HepG2 (cell line): Measurements from ENCODE around the gene CIB2. TPM values are rescaled to one million over a fixed set of nuclear protein-coding genes. Genes with fewer than 3 reads are reported as not detected.

ENCODE experiments used
- ATAC-seq: fragments of 200-7000 bp; cut with Tn5 transposase; 3 replicates; pipeline ENCODE4 v1.9.1; 2020; ENCODE audit warnings: mild to moderate bottlenecking, moderate library complexity
- BruUV-seq: library from RNA; stranded (reverse); fragments of 400-500 nt; replicated peaks from 2 replicates; lab custom pipeline; 2021; lab: Mats Ljungman, UMichigan
- CTCF ChIA-PET: fragments of 300-600 bp; formaldehyde crosslinking; extraction: SDS; loops from one replicate; lab custom pipeline; 2021; ENCODE audit warnings: low total read pairs, inconsistent platforms, low intra/inter-chr PET ratio; lab: Yijun Ruan, JAX
- POLR2A ChIA-PET: fragments of 350-600 bp; sonication (Branson Sonifier 250); formaldehyde crosslinking; loops from one replicate; lab custom pipeline; 2020; ENCODE audit warnings: antibody characterized with exemption, inconsistent platforms; lab: Yijun Ruan, JAX
- DNase-seq: peaks from one replicate; pipeline ENCODE4 v3.0.0-alpha.2; 2015; ENCODE audit warnings: low spot score
- FAIRE-seq: peaks from 3 replicates; lab custom pipeline; 2011; peaks lifted over from hg19 to GRCh38; lab: Jason Lieb, UNC
- H2AFZ ChIP-seq: one replicate; pipeline ENCODE4 v1.6.1; 2011; ENCODE audit warnings: low read length, inconsistent platforms
- H3K27ac ChIP-seq: fragments of 300-600 bp; 3 replicates; pipeline ENCODE4 v1.8.0; 2011; ENCODE audit warnings: mixed run types, mild to moderate bottlenecking, mixed read lengths, low read length, inconsistent platforms; ENCODE audit not compliant: insufficient read depth; ENCODE audit errors: extremely low read length
- H3K27me3 ChIP-seq, 2 experiments: fragments of 200-600 bp in 1 of 2; 2 replicates in 1 of 2; 3 replicates in 1 of 2; pipeline versions ENCODE4 v1.6.0 to v1.8.0; 2011; ENCODE audit warnings: low read length in 2 of 2, mild to moderate bottlenecking in 2 of 2, moderate library complexity in 2 of 2, inconsistent platforms in 1 of 2; ENCODE audit not compliant: insufficient read depth in 2 of 2, control insufficient read depth in 1 of 2
- H3K36me3 ChIP-seq, 2 experiments: fragments of 200-600 bp in 1 of 2; replicated peaks in 1 of 2; 2 replicates in 1 of 2; 3 replicates in 1 of 2; pipeline versions ENCODE4 v1.5.1 to v1.8.0; 2011; ENCODE audit warnings: low read length in 2 of 2, inconsistent platforms in 1 of 2; ENCODE audit not compliant: insufficient read depth in 2 of 2, control insufficient read depth in 1 of 2
- H3K4me1 ChIP-seq: 2 replicates; pipeline ENCODE4 v1.5.1; 2012; ENCODE audit warnings: low read length, inconsistent platforms; ENCODE audit not compliant: insufficient read depth
- H3K4me2 ChIP-seq: 2 replicates; pipeline ENCODE4 v1.6.0; 2011; ENCODE audit warnings: low read depth, low read length, inconsistent platforms
- H3K4me3 ChIP-seq, 3 experiments: fragments of 200-600 bp in 1 of 3; sonication (generic), shearing (Covaris generic) in 1 of 3; replicated peaks in 1 of 3; 2 replicates each; pipeline ENCODE4 v1.5.1; 2011 to 2016; ENCODE audit warnings: low read length in 3 of 3, inconsistent platforms in 2 of 3, low read depth in 2 of 3, mild to moderate bottlenecking in 2 of 3, control low read depth in 1 of 3, mixed read lengths in 1 of 3; ENCODE audit not compliant: insufficient read depth in 1 of 3
- H3K79me2 ChIP-seq: one replicate; pipeline ENCODE4 v1.6.1; 2011; ENCODE audit warnings: low read length, inconsistent platforms; ENCODE audit not compliant: insufficient read depth
- H3K9ac ChIP-seq: 2 replicates; pipeline ENCODE4 v1.6.0; 2011; ENCODE audit warnings: mild to moderate bottlenecking, low read depth, low read length, inconsistent platforms; ENCODE audit not compliant: insufficient read depth
- H3K9me3 ChIP-seq: 2 replicates; pipeline ENCODE4 v1.5.1; 2012; ENCODE audit warnings: mild to moderate bottlenecking, low read length
- H4K20me1 ChIP-seq: 2 replicates; pipeline ENCODE4 v1.6.0; 2011; ENCODE audit warnings: inconsistent platforms, mild to moderate bottlenecking, low read length, moderate library complexity; ENCODE audit not compliant: insufficient read depth
- FOSL1 ChIP-seq: sonication (generic); formaldehyde crosslinking; IDR thresholded peaks from 2 replicates; pipeline ENCODE4 v1.9.0; 2021; ENCODE audit warnings: missing genetic modification reagents, borderline replicate concordance
- STAT6 ChIP-seq: sonication (generic); formaldehyde crosslinking; IDR thresholded peaks from 2 replicates; pipeline ENCODE4 v1.4.0; 2020; ENCODE audit warnings: missing genetic modification reagents, mild to moderate bottlenecking, borderline replicate concordance
- TFAP4 ChIP-seq: sonication (generic); IDR thresholded peaks from 2 replicates; pipeline ENCODE4 v1.6.1; 2016; ENCODE audit warnings: low read depth, borderline replicate concordance
- ZBTB8A ChIP-seq: sonication (generic); formaldehyde crosslinking; IDR thresholded peaks from 2 replicates; pipeline ENCODE4 v1.4.0; 2020; ENCODE audit warnings: mild to moderate bottlenecking, low read depth, missing genetic modification reagents, borderline replicate concordance
- ZNF33B ChIP-seq: sonication (generic); formaldehyde crosslinking; IDR thresholded peaks from 2 replicates; pipeline ENCODE4 v1.5.1; 2020; ENCODE audit warnings: mild to moderate bottlenecking, missing genetic modification reagents
- WGBS: methylation state at CpG from one replicate; pipeline ENCODE4 v1.1.6; 2017; ENCODE audit warnings: low lambda C conversion rate; 5-methylcytosine and 5-hydroxymethylcytosine counted together
- in situ Hi-C: cut with HindIII; loops from 2 replicates; pipeline ENCODE4 v1.10.0; 2017; ENCODE audit warnings: low pct_unique_long_range_greater_than_20kb; ENCODE audit not compliant: extremely low pct_ligation_motif_present
- intact Hi-C: fragments of 100-400 bp; cut with micrococcal nuclease; formaldehyde crosslinking; loops from one replicate; pipeline ENCODE4 v1.10.0; 2022; ENCODE audit not compliant: unreplicated experiment
- polyA plus RNA-seq, 8 experiments: library from polyadenylated mRNA; depleted of rRNA in 3 of 8; stranded (reverse) in 7 of 8; unstranded in 1 of 8; fragments of >200 nt; fragmentation: Illumina TruSeq in 4 of 8; extraction: Trizol in 4 of 8; gene quantifications; 2 replicates each; pipeline versions ENCODE4 v1.2.1 to v1.2.3, GENCODE V29; 2011 to 2016; ENCODE audit warnings: low read depth in 4 of 8, missing spikeins in 1 of 8, mixed read lengths in 1 of 8; ENCODE audit not compliant: insufficient read depth in 1 of 8
- total RNA-seq, 5 experiments: library from RNA; depleted of rRNA; stranded (reverse); fragments of >200 nt; fragmentation: Illumina TruSeq; extraction: Trizol; gene quantifications; 2 replicates each; pipeline ENCODE4 v1.2.3, GENCODE V29; 2016; ENCODE audit warnings: low read depth in 1 of 5

The CIB2 gene
- total and polyA plus RNA-seq, 2 of the 13 experiments (the other 11 are each of a cell fraction or from before 2014, with no cell fraction given), result 1.4 to 1.5 TPM

- DNase-seq, result no peak
- Histone ChIP-seq H3K9me3 (no peaks in the 10 kb centered on the region), H3K4me3 (no peak within 1 kb of the TSS), H3K4me2 (0 out of 2 replicates have a peak within 1 kb of the TSS, but pooled peaks have one; percentile 19)
- TF ChIP-seq TFAP4 (no peak), ZNF33B (no peak), ZBTB8A (CRISPR knock-in tag) (no peak), FOSL1 (CRISPR knock-in tag) (no peak), STAT6 (CRISPR knock-in tag) (no peak)
- TF ChIP-seq, all 625 proteins: peak for 0
- Histone ChIP-seq H4K20me1 (no peaks in the 10 kb centered on the region), H3K36me3 (no peaks in the 10 kb centered on the region), H3K79me2 (no peaks in the 10 kb centered on the region), H3K27ac (no peak within 1 kb of the TSS), H3K9ac (no peak within 1 kb of the TSS), H3K4me1 (peaks cover 34% of the 10 kb centered on the region), H2AFZ (no peak within 1 kb of the TSS), H3K27me3 (peaks cover 1 to 8% of the 10 kb centered on the region in 2 experiments; a peak in 3 of 5 replicates)
- ChIA-PET CTCF (no interaction called here), POLR2A (no interaction called here)
- in situ Hi-C loops, result no loop called here
- 18% methylated on average over 4 of the region's 11 CpGs for WGBS
- FAIRE-seq (no peak), ATAC-seq (peak; percentile 62)
- intact Hi-C loops, result no loop called here
- BruUV-seq, result no TSS peak
These were observed 38.8 kb downstream of the CIB2 start, which contains the start of gene SH2D7 for GRCh38 chr15:78092261-78093041. Gene SH2D7 (plus strand): TSS chr15:78092561. CDS start chr15:78092585, 24 bp downstream.
